Transverse colon (tissue), 4 donors: ENCODE data around the gene RTKN. TPM values are rescaled to one million over a fixed set of nuclear protein-coding genes. Genes with fewer than 3 reads are reported as not detected.
A peak's percentile ranks its signal among the peaks of the same experiment; 100 is the strongest.

ENCODE experiments used
- DNase-seq: peaks from one replicate; pipeline ENCODE4 v3.0.0-alpha.2; 2019
- H3K27ac ChIP-seq, 4 donors: fragments of 200-600 bp; sonication (generic); 2 replicates each; pipeline ENCODE4 v1.5.1; 2016 to 2018; ENCODE audit warnings: inconsistent platforms in 4 of 4
- H3K27me3 ChIP-seq: fragments of 200-600 bp; sonication (generic); 2 replicates; pipeline ENCODE4 v1.5.1; 2017; ENCODE audit warnings: inconsistent platforms
- H3K36me3 ChIP-seq, 4 donors: fragments of 200-600 bp; sonication (generic); 2 replicates each; pipeline ENCODE4 v1.5.1; 2017 to 2019; ENCODE audit warnings: inconsistent platforms in 4 of 4
- H3K4me1 ChIP-seq, 4 donors: fragments of 200-600 bp; sonication (generic); 2 replicates each; pipeline ENCODE4 v1.5.1; 2017 to 2020; ENCODE audit warnings: inconsistent platforms in 4 of 4
- H3K4me3 ChIP-seq, 4 donors: fragments of 200-600 bp; sonication (generic); 1 replicate in 1 of 4; 2 replicates in 3 of 4; pipeline versions ENCODE4 v1.5.1 to v1.6.1; 2017 to 2019; ENCODE audit warnings: inconsistent platforms in 4 of 4
- H3K9me3 ChIP-seq, 2 donors: fragments of 200-600 bp; sonication (generic); 2 replicates each; pipeline ENCODE4 v1.5.1; 2017 to 2019; ENCODE audit warnings: inconsistent platforms in 2 of 2
- EP300 ChIP-seq: sonication (generic); formaldehyde crosslinking; IDR thresholded peaks from one replicate; pipeline ENCODE4 v1.6.1; 2017; ENCODE audit warnings: antibody characterized with exemption, low read depth
- POLR2A ChIP-seq: fragments of 450-650 bp; IDR thresholded peaks from one replicate; pipeline ENCODE4 v1.6.1; 2016; ENCODE audit warnings: antibody characterized with exemption, mild to moderate bottlenecking, moderate library complexity
- POLR2AphosphoS5 ChIP-seq, 3 donors: sonication (generic); formaldehyde crosslinking; IDR thresholded peaks; one replicate each; pipeline ENCODE4 v1.6.1; 2016; ENCODE audit warnings: antibody characterized with exemption in 3 of 3
- WGBS, 2 donors: methylation state at CpG; one replicate each; pipeline ENCODE4 v1.1.5; 2018; ENCODE audit warnings: low coverage in 1 of 2; 5-methylcytosine and 5-hydroxymethylcytosine counted together
- in situ Hi-C, 4 donors: fragments of 200-750 bp; cut with MboI; loops; one replicate each; pipeline versions ENCODE4 v1.15.0 to v1.15.1; 2017; ENCODE audit warnings: low sequenced_read_pairs in 3 of 4, low pct_ligation_motif_present in 1 of 4, low pct_unique_long_range_greater_than_20kb in 1 of 4
- intact Hi-C: fragments of 100-400 bp; cut with DNase I; formaldehyde crosslinking; loops from one replicate; pipeline ENCODE4 v1.15.1; 2023; ENCODE audit warnings: low total_unique reads
- total RNA-seq, 4 donors: library from RNA; depleted of rRNA; stranded (reverse); fragments of >200 nt; gene quantifications; one replicate each; pipeline ENCODE4 v1.1.0, GENCODE V29; 2016
- TF ChIP-seq, protein P1 (sequence below), 5 experiments: fragments of 200-600 bp in 3 of 5; fragments of 450-650 bp in 2 of 5; sonication (generic) in 3 of 5; IDR thresholded peaks; 1 replicate in 2 of 5; 2 replicates in 3 of 5; pipeline ENCODE4 v1.5.1; 2016 to 2017; ENCODE audit warnings: antibody characterized with exemption in 5 of 5, inconsistent platforms in 3 of 5, mild to moderate bottlenecking in 2 of 5, moderate library complexity in 1 of 5

Gene RTKN
- total RNA-seq, 4 donors from 2014 or later = 29.7 to 46.4 (median 41.9) TPM

DNA sequence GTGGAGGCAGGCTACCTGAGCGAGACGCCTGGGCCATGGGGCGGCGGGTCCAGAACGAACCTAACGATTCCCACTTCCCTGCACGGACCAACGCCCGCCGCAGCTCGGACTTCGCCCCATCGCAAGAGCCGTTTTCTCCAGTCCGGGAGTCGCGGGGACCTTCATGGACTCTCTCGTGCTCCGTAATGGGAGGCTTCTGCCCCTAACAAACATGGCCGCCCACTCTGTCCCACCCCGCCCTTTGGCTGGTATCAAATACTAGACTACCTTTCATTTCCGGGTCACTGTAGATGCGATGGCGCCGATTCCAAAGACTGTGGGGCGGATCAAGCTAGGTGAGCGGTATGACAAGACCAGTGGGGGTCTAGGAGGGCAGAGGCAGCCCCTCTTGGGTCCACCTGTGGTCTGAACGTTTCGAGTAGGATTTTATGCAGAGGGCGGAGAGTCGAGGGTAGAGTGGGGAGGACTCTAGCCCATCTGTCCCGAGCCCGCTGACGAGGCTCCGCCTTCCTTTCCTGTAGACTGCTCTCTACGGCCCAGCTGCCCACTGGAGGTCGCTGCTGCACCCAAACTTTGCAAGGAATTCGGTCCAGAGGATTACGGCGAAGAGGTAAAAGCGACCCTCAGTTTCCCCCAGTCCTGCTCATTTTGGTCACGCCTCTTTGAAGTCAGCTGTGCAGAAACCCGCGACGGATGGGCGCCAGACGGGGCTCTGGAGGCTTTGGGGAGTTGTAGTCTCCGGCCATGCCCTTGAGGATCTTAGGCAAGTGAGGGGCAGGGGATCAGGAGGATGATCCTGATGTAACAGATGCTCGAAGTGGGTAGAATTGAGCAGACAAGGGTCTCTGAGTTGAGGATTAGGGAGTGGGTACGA lies 41.3 kb upstream of the RTKN start, which contains the start of the genes CCDC142 and TTC31:
Gene CCDC142 (minus strand): TSS at position 198 of the 874 bp plus-strand sequence. CDS start 161 bp downstream, at position 37.
Gene TTC31 (plus strand): TSS at position 281 of the 874 bp plus-strand sequence. CDS start 15 bp downstream, at position 296.
- intact Hi-C loops = loop anchor here (2.0 to 5.0 kb wide), 2 partner anchors 48 to 104 kb away; no protein-coding TSS in a partner anchor
- TF ChIP-seq, protein P1, sequence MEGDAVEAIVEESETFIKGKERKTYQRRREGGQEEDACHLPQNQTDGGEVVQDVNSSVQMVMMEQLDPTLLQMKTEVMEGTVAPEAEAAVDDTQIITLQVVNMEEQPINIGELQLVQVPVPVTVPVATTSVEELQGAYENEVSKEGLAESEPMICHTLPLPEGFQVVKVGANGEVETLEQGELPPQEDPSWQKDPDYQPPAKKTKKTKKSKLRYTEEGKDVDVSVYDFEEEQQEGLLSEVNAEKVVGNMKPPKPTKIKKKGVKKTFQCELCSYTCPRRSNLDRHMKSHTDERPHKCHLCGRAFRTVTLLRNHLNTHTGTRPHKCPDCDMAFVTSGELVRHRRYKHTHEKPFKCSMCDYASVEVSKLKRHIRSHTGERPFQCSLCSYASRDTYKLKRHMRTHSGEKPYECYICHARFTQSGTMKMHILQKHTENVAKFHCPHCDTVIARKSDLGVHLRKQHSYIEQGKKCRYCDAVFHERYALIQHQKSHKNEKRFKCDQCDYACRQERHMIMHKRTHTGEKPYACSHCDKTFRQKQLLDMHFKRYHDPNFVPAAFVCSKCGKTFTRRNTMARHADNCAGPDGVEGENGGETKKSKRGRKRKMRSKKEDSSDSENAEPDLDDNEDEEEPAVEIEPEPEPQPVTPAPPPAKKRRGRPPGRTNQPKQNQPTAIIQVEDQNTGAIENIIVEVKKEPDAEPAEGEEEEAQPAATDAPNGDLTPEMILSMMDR (IDR thresholded peaks at IDR 0.05) = peak; percentile 82 to 94 (median 88)
- TF ChIP-seq EP300 = no peak
- peak; percentile 61 to 81 (median 66) for TF ChIP-seq POLR2AphosphoS5 (IDR thresholded peaks at IDR 0.05)
- TF ChIP-seq POLR2A = peak; percentile 79
- Histone ChIP-seq H3K4me3 (peak within 1 kb of the TSS; percentile 72 to 88 (median 82)), H3K27me3 (no peaks in the 10 kb centered on the region), H3K9me3 (no peaks in the 10 kb centered on the region), H3K36me3 (peaks cover 0 to 11% (median 4%) of the 10 kb centered on the region in 4 donors), H3K4me1 (peaks cover 15 to 29% (median 23%) of the 10 kb centered on the region in 4 donors), H3K27ac (peak within 1 kb of the TSS; percentile 88 to 97 (median 94))
- peak; percentile 97 for DNase-seq
- 0% methylated on average over 1 to 19 of the region's 50 CpGs for WGBS, 2 donors
- in situ Hi-C loops = loop anchor here in 3 of 4 donors (10.0 to 25.0 kb wide), 2 partner anchors 102 to 104 kb away; no protein-coding TSS in a partner anchor

DNA sequence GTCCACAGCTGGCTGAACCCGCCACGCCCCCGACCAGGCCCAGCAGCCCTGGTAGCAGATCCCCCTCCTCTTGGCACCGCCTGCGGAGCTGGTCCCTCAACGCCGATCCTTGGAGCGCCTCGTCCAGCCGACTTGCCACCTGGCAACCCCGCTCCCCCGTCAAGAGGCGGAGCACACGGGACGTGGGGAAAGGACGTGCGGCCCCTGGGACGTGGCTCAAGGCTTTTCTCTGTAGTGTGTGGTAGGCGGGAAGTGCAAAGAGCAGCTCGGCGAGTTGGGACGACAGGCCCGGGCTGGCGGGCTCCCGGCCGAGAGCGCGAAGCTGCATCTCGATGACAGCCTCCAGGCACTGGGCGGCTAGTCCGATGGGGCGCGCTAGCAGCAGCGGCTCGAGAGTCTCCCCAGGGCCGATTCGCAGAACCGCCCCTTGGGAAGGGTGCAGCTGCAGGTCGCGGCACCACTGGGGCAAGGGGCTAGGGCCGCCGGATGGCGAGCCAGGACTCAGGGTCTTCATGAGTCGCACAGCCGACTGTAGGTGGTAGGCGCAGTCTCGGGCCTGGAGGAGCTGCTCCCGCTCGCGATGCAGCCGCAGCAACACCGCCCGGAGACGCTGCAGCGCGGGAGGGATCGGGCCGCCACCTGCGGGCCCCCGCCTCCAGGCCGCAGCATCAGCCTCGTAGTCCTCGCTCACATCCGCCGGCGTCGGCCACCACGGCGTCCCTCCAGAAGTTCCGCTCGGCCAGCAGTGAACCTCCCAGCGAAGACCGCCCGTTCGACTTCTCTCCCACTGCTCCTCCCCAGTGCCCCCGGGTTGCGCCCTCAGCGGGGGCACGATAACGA lies 40.4 kb upstream of the RTKN start:
- intact Hi-C loops (loop anchor here (2.0 to 5.0 kb wide), 2 partner anchors 49 to 105 kb away; no protein-coding TSS in a partner anchor), in situ Hi-C loops (loop anchor here in 3 of 4 donors (10.0 to 25.0 kb wide), 2 partner anchors 103 to 105 kb away; no protein-coding TSS in a partner anchor)
- Histone ChIP-seq H3K27me3 (no peaks in the 10 kb centered on the region), H3K4me1 (peaks cover 15 to 29% (median 23%) of the 10 kb centered on the region in 4 donors), H3K4me3 (peak overlapping the region; percentile 72 to 88 (median 82)), H3K9me3 (no peaks in the 10 kb centered on the region), H3K27ac (peak overlapping the region; percentile 88 to 97 (median 94)), H3K36me3 (peaks cover 0 to 11% (median 4%) of the 10 kb centered on the region in 4 donors)
- 2% methylated on average over 66 of the region's 80 CpGs; no CpG with 5 or more reads in 1 of the 2 donors for WGBS, 2 donors
- DNase-seq = peak; percentile 35
- TF ChIP-seq POLR2AphosphoS5 (IDR thresholded peaks at IDR 0.05) = no peak

DNA sequence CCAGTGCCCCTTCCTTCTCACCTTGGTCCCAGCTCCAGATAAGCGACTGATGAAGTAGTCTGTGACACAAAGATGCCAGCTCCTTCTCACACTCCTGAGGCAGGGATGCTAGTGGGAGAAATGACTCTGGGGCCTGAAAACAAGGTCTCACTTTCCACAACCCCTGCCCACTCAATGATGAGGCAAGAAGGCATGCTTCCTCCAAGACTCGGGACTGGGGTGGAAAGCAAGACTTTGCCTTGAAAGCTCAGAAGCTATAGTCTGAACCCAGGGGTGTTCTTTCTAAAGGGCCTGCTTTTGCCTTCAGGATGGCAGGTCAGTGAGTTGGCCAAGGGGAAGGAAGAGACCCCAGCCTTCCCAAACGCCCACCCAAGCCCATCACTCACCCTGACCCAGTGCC lies 39.7 kb upstream of the RTKN start:
- peak overlapping the region; percentile 72 to 88 (median 82) for H3K4me3 ChIP-seq
- no peak for DNase-seq
- WGBS, 2 donors = 53% methylated on average over 3 of the region's 3 CpGs; no CpG with 5 or more reads in 1 of the 2 donors
- H3K27ac ChIP-seq = peak overlapping the region; percentile 88 to 97 (median 94)
- peaks cover 0 to 9% (median 4%) of the 10 kb centered on the region in 4 donors for H3K36me3 ChIP-seq
- H3K4me1 ChIP-seq = peaks cover 15 to 29% (median 23%) of the 10 kb centered on the region in 4 donors
- no peaks in the 10 kb centered on the region for H3K9me3 ChIP-seq
- intact Hi-C loops = loop anchor here (5.0 kb wide), 1 partner anchor 106 kb away; no protein-coding TSS in a partner anchor
- in situ Hi-C loops = loop anchor here in 3 of 4 donors (10.0 to 25.0 kb wide), 2 partner anchors 103 to 106 kb away; no protein-coding TSS in a partner anchor
- TF ChIP-seq, protein P1 (IDR thresholded peaks at IDR 0.05) = no peak
- TF ChIP-seq POLR2A (no peak), POLR2AphosphoS5 (IDR thresholded peaks at IDR 0.05) (no peak), EP300 (no peak)
- H3K27me3 ChIP-seq = no peaks in the 10 kb centered on the region

DNA sequence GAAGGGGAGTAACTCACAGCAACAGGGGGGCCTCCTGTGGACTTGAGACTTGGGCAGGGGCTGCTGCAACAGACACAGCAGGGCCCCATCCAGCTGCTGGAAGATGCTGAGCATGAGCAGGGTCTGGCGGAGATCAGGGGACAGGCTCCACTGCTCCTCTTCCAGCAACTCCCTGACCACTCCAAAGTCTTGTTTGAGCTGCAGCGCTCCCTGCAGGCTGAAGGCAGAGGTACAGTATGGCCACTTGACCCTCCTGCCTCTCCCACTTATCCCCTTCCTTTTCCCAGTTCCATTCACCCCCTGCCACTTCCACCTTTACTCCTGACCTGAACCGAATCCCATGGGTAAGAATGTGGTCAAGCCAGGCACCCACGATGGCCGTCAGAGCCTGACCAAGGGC lies 33.2 kb upstream of the RTKN start:
- H3K4me3 ChIP-seq = no peak overlapping the region
- no peaks in the 10 kb centered on the region for H3K9me3 ChIP-seq
- intact Hi-C loops = no loop called here
- no peak for DNase-seq
- H3K27me3 ChIP-seq = no peaks in the 10 kb centered on the region
- peaks cover 0 to 11% (median 0%) of the 10 kb centered on the region in 4 donors for H3K36me3 ChIP-seq
- H3K27ac ChIP-seq = no peak overlapping the region
- peaks cover 12 to 23% (median 15%) of the 10 kb centered on the region in 4 donors for H3K4me1 ChIP-seq
- WGBS, 2 donors = 67 to 93% methylated on average over 2 to 5 of the region's 5 CpGs
- no peak for TF ChIP-seq POLR2AphosphoS5 (IDR thresholded peaks at IDR 0.05)
- TF ChIP-seq EP300 = no peak
- TF ChIP-seq, protein P1 (IDR thresholded peaks at IDR 0.05) = peak in 1 of 5 experiments; percentile 3
- in situ Hi-C loops = loop anchor here in 2 of 4 donors (25.0 kb wide), 1 partner anchor 112 kb away; no protein-coding TSS in a partner anchor
